ENCODE measurements around the gene KRTAP19-4.
A peak's percentile ranks its signal among the peaks of the same experiment; 100 is the strongest.

Gene KRTAP19-4

GRCh38 chr21:30463713-30464112 lies 33.3 kb downstream of the KRTAP19-4 start:
- no peak for FAIRE-seq
- no peak for DNase-seq (ENCODE audit: insufficient read length, low spot score)
- TF ChIP-seq CTCF (IDR thresholded peaks at IDR 0.05; ENCODE audit: insufficient read depth, missing control alignments), result peak; percentile 28

- no peak for TF ChIP-seq CTCF (IDR thresholded peaks at IDR 0.05; ENCODE audit: insufficient read depth, missing control alignments)
- DNase-seq (ENCODE audit: insufficient read length, low spot score), result no peak
- no peak for FAIRE-seq
Measured at GRCh38 chr21:30448514-30448913, 48.5 kb downstream of the KRTAP19-4 start.

- FAIRE-seq (no peak), DNase-seq (ENCODE audit: insufficient read length, low spot score) (no peak)
- TF ChIP-seq CTCF (IDR thresholded peaks at IDR 0.05; ENCODE audit: insufficient read depth, missing control alignments), result no peak
Measured at GRCh38 chr21:30447056-30447455, 49.9 kb downstream of the KRTAP19-4 start.
